ENCODE measurements around the gene HELZ. TPM values are rescaled to one million over a fixed set of nuclear protein-coding genes. Genes with fewer than 3 reads are reported as not detected.

The HELZ gene
- total RNA-seq, 2 donors from 2014 or later = 51.4 to 74.7 TPM

- Mint-ChIP-seq H3K36me3 (ENCODE audit: low read depth) (peaks cover 45% of the 10 kb centered on the region), H3K4me3 (no peak overlapping the region), H3K9me3 (no peaks in the 10 kb centered on the region), H3K27ac (peak overlapping the region; percentile 23), H3K27me3 (ENCODE audit: insufficient read depth) (no peaks in the 10 kb centered on the region), H3K4me1 (peaks cover 15% of the 10 kb centered on the region)
- peak; percentile 69 for DNase-seq
- 90 to 95% methylated on average over 3 to 5 of the region's 5 CpGs for WGBS, 2 experiments (ENCODE audit: insufficient coverage in 1 of 2, insufficient read length in 1 of 2)
- Histone ChIP-seq H3K27me3 (ENCODE audit: control insufficient read depth, insufficient read depth, low read length, poor library complexity, severe bottlenecking) (no peaks in the 10 kb centered on the region), H3K9ac (ENCODE audit: extremely low read depth, low read length, poor library complexity, severe bottlenecking) (no peak overlapping the region), H3K4me3 (ENCODE audit: low read length) (no peak overlapping the region), H3K36me3 (ENCODE audit: control insufficient read depth, insufficient read depth, low read length) (peaks cover 54% of the 10 kb centered on the region), H3K4me1 (ENCODE audit: control insufficient read depth, insufficient read depth, low read length) (peaks cover 7% of the 10 kb centered on the region), H3K27ac (ENCODE audit: low read depth, low read length) (no peak overlapping the region), H3K9me3 (ENCODE audit: control insufficient read depth, low read length) (no peaks in the 10 kb centered on the region)
- TF ChIP-seq, protein P1, sequence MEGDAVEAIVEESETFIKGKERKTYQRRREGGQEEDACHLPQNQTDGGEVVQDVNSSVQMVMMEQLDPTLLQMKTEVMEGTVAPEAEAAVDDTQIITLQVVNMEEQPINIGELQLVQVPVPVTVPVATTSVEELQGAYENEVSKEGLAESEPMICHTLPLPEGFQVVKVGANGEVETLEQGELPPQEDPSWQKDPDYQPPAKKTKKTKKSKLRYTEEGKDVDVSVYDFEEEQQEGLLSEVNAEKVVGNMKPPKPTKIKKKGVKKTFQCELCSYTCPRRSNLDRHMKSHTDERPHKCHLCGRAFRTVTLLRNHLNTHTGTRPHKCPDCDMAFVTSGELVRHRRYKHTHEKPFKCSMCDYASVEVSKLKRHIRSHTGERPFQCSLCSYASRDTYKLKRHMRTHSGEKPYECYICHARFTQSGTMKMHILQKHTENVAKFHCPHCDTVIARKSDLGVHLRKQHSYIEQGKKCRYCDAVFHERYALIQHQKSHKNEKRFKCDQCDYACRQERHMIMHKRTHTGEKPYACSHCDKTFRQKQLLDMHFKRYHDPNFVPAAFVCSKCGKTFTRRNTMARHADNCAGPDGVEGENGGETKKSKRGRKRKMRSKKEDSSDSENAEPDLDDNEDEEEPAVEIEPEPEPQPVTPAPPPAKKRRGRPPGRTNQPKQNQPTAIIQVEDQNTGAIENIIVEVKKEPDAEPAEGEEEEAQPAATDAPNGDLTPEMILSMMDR (conservative IDR thresholded peaks at IDR 0.05) = peak; percentile 82
Measured at GRCh38 chr17:67221062-67221998, 23.7 kb downstream of the HELZ start.

GRCh38 chr17:67218385-67218950 is 26.5 kb downstream of the HELZ start:
- H3K27ac Mint-ChIP-seq = no peak overlapping the region
- TF ChIP-seq, protein P1 (conservative IDR thresholded peaks at IDR 0.05) = no peak
- H3K36me3 ChIP-seq (ENCODE audit: control insufficient read depth, insufficient read depth, low read length) = peaks cover 57% of the 10 kb centered on the region

GRCh38 chr17:67217446-67217845 is 27.6 kb downstream of the HELZ start:
- Histone ChIP-seq H3K27me3 (ENCODE audit: control insufficient read depth, insufficient read depth, low read length, poor library complexity, severe bottlenecking) (no peaks in the 10 kb centered on the region), H3K27ac (ENCODE audit: low read depth, low read length) (no peak overlapping the region), H3K4me1 (ENCODE audit: control insufficient read depth, insufficient read depth, low read length) (peaks cover 6% of the 10 kb centered on the region), H3K4me3 (ENCODE audit: low read length) (no peak overlapping the region), H3K9ac (ENCODE audit: extremely low read depth, low read length, poor library complexity, severe bottlenecking) (no peak overlapping the region), H3K9me3 (ENCODE audit: control insufficient read depth, low read length) (no peaks in the 10 kb centered on the region), H3K36me3 (ENCODE audit: control insufficient read depth, insufficient read depth, low read length) (peaks cover 64% of the 10 kb centered on the region)
- Mint-ChIP-seq H3K4me1 (peaks cover 11% of the 10 kb centered on the region), H3K4me3 (no peak overlapping the region), H3K36me3 (ENCODE audit: low read depth) (peaks cover 24% of the 10 kb centered on the region), H3K27me3 (ENCODE audit: insufficient read depth) (no peaks in the 10 kb centered on the region), H3K27ac (no peak overlapping the region), H3K9me3 (no peaks in the 10 kb centered on the region)
- TF ChIP-seq, protein P1 (conservative IDR thresholded peaks at IDR 0.05) = no peak
- 95 to 100% methylated on average over 3 to 4 of the region's 4 CpGs for WGBS, 2 experiments (ENCODE audit: insufficient coverage in 1 of 2, insufficient read length in 1 of 2)
- DNase-seq = no peak

More at GRCh38 chr17:67218385-67218950, 26.5 kb downstream of the HELZ start:
- 96 to 98% methylated on average over 4 of the region's 4 CpGs for WGBS, 2 experiments (ENCODE audit: insufficient coverage in 1 of 2, insufficient read length in 1 of 2)
- no peaks in the 10 kb centered on the region for H3K27me3 Mint-ChIP-seq (ENCODE audit: insufficient read depth)
- Histone ChIP-seq H3K9me3 (ENCODE audit: control insufficient read depth, low read length) (no peaks in the 10 kb centered on the region), H3K27ac (ENCODE audit: low read depth, low read length) (no peak overlapping the region), H3K9ac (ENCODE audit: extremely low read depth, low read length, poor library complexity, severe bottlenecking) (no peak overlapping the region), H3K4me3 (ENCODE audit: low read length) (no peak overlapping the region), H3K27me3 (ENCODE audit: control insufficient read depth, insufficient read depth, low read length, poor library complexity, severe bottlenecking) (no peaks in the 10 kb centered on the region), H3K4me1 (ENCODE audit: control insufficient read depth, insufficient read depth, low read length) (peaks cover 7% of the 10 kb centered on the region)
- peaks cover 24% of the 10 kb centered on the region for H3K36me3 Mint-ChIP-seq (ENCODE audit: low read depth)
- H3K4me3 Mint-ChIP-seq = no peak overlapping the region
- no peak for DNase-seq
- H3K4me1 Mint-ChIP-seq = peaks cover 15% of the 10 kb centered on the region
- no peaks in the 10 kb centered on the region for H3K9me3 Mint-ChIP-seq

Data from endodermal cell (in vitro differentiated cells).